Muscle layer of duodenum (tissue), 2 donors: Measurements from ENCODE around the gene RAD23B.

Experiments
- H3K27ac ChIP-seq: one replicate; pipeline ENCODE4 v1.7.0; 2013; ENCODE audit warnings: mild to moderate bottlenecking, low read length
- H3K27me3 ChIP-seq: one replicate; pipeline ENCODE4 v1.7.0; 2013; ENCODE audit warnings: low read depth, mild to moderate bottlenecking, control low read depth, low read length
- H3K36me3 ChIP-seq, 2 donors: one replicate each; pipeline ENCODE4 v1.7.0; 2013; ENCODE audit warnings: low read length in 2 of 2, control low read depth in 1 of 2, mild to moderate bottlenecking in 1 of 2; ENCODE audit not compliant: insufficient read depth in 2 of 2, control insufficient read depth in 1 of 2
- H3K4me1 ChIP-seq, 2 donors: one replicate each; pipeline ENCODE4 v1.7.0; 2013; ENCODE audit warnings: low read length in 2 of 2, mild to moderate bottlenecking in 2 of 2, control low read depth in 1 of 2, moderate library complexity in 1 of 2; ENCODE audit not compliant: insufficient read depth in 2 of 2, control insufficient read depth in 1 of 2
- H3K4me3 ChIP-seq, 2 donors: one replicate each; pipeline ENCODE4 v1.7.0; 2013; ENCODE audit warnings: low read length in 2 of 2, low read depth in 1 of 2, mild to moderate bottlenecking in 1 of 2
- H3K9me3 ChIP-seq, 2 donors: one replicate each; pipeline ENCODE4 v1.7.0; 2013; ENCODE audit warnings: low read length in 2 of 2, control low read depth in 1 of 2, mild to moderate bottlenecking in 1 of 2; ENCODE audit not compliant: control insufficient read depth in 1 of 2
- donor health status: healthy.

Gene RAD23B

GRCh38 chr9:107282759-107283622 lies at the start of gene RAD23B:
Gene RAD23B (plus strand): TSS chr9:107283279. CDS start chr9:107283630, 351 bp downstream.
- Histone ChIP-seq H3K4me1 (peaks cover 4 to 25% of the 10 kb centered on the region in 2 donors), H3K27me3 (no peaks in the 10 kb centered on the region), H3K27ac (peak within 1 kb of the TSS; percentile 98), H3K4me3 (peak within 1 kb of the TSS; percentile 79 to 99), H3K9me3 (no peaks in the 10 kb centered on the region), H3K36me3 (peaks cover 0 to 4% of the 10 kb centered on the region in 2 donors)

- Histone ChIP-seq H3K4me1 (no peaks in the 10 kb centered on the region), H3K36me3 (no peaks in the 10 kb centered on the region), H3K27me3 (no peaks in the 10 kb centered on the region), H3K27ac (no peak overlapping the region), H3K4me3 (no peak overlapping the region), H3K9me3 (no peaks in the 10 kb centered on the region)
Observed at GRCh38 chr9:107235765-107236442, 47.2 kb upstream of the RAD23B start.

GRCh38 chr9:107237873-107238272 lies 45.2 kb upstream of the RAD23B start:
- Histone ChIP-seq H3K27me3 (no peaks in the 10 kb centered on the region), H3K36me3 (no peaks in the 10 kb centered on the region), H3K27ac (no peak overlapping the region), H3K9me3 (no peaks in the 10 kb centered on the region), H3K4me3 (no peak overlapping the region), H3K4me1 (no peaks in the 10 kb centered on the region)

- no peaks in the 10 kb centered on the region for H3K4me1 ChIP-seq
- no peaks in the 10 kb centered on the region for H3K27me3 ChIP-seq
Observed at GRCh38 chr9:107239474-107239873, 43.6 kb upstream of the RAD23B start.

GRCh38 chr9:107240260-107240659 lies 42.8 kb upstream of the RAD23B start:
- Histone ChIP-seq H3K36me3 (no peaks in the 10 kb centered on the region), H3K27me3 (no peaks in the 10 kb centered on the region), H3K9me3 (no peaks in the 10 kb centered on the region), H3K4me3 (no peak overlapping the region), H3K27ac (no peak overlapping the region), H3K4me1 (no peaks in the 10 kb centered on the region)

More at GRCh38 chr9:107239474-107239873, 43.6 kb upstream of the RAD23B start:
- Histone ChIP-seq H3K36me3 (no peaks in the 10 kb centered on the region), H3K9me3 (no peaks in the 10 kb centered on the region), H3K4me3 (no peak overlapping the region), H3K27ac (no peak overlapping the region)

- no peak overlapping the region for H3K4me3 ChIP-seq
Observed at GRCh38 chr9:107242073-107243030, 40.7 kb upstream of the RAD23B start.

GRCh38 chr9:107243742-107244141 lies 39.3 kb upstream of the RAD23B start:
- H3K4me1 ChIP-seq: no peaks in the 10 kb centered on the region
- no peaks in the 10 kb centered on the region for H3K36me3 ChIP-seq
- H3K4me3 ChIP-seq: no peak overlapping the region
- no peaks in the 10 kb centered on the region for H3K27me3 ChIP-seq
- no peaks in the 10 kb centered on the region for H3K9me3 ChIP-seq
- H3K27ac ChIP-seq: no peak overlapping the region

More at GRCh38 chr9:107242073-107243030, 40.7 kb upstream of the RAD23B start:
- no peaks in the 10 kb centered on the region for H3K27me3 ChIP-seq
- no peaks in the 10 kb centered on the region for H3K4me1 ChIP-seq
- no peaks in the 10 kb centered on the region for H3K9me3 ChIP-seq
- no peak overlapping the region for H3K27ac ChIP-seq
- no peaks in the 10 kb centered on the region for H3K36me3 ChIP-seq

GRCh38 chr9:107246259-107247254 lies 36.5 kb upstream of the RAD23B start:
- no peaks in the 10 kb centered on the region for H3K27me3 ChIP-seq
- no peaks in the 10 kb centered on the region for H3K9me3 ChIP-seq
- H3K4me3 ChIP-seq: no peak overlapping the region
- H3K4me1 ChIP-seq: no peaks in the 10 kb centered on the region
- H3K27ac ChIP-seq: no peak overlapping the region
- no peaks in the 10 kb centered on the region for H3K36me3 ChIP-seq

- Histone ChIP-seq H3K9me3 (no peaks in the 10 kb centered on the region), H3K36me3 (no peaks in the 10 kb centered on the region), H3K4me1 (no peaks in the 10 kb centered on the region), H3K27me3 (no peaks in the 10 kb centered on the region), H3K4me3 (no peak overlapping the region), H3K27ac (no peak overlapping the region)
Observed at GRCh38 chr9:107248714-107249113, 34.4 kb upstream of the RAD23B start.

GRCh38 chr9:107249131-107249533 lies 33.9 kb upstream of the RAD23B start:
- Histone ChIP-seq H3K9me3 (no peaks in the 10 kb centered on the region), H3K27me3 (no peaks in the 10 kb centered on the region), H3K4me1 (no peaks in the 10 kb centered on the region), H3K4me3 (no peak overlapping the region), H3K36me3 (no peaks in the 10 kb centered on the region), H3K27ac (no peak overlapping the region)
